Central memory CD8-positive, alpha-beta T cell (primary cell): Measurements from ENCODE around the gene LRRC75A.

Experiments used
- ATAC-seq: fragments of 150-1000 bp; cut with Tn5 transposase; replicated peaks from 2 replicates; pipeline ENCODE4 v1.10.0; 2022; ENCODE audit warnings: mild to moderate bottlenecking, moderate FRiP score, moderate number of reproducible peaks; ENCODE audit not compliant: poor library complexity, severe bottlenecking; ENCODE audit errors: extremely low read depth
- DNase-seq, 2 donors: peaks; one replicate each; pipeline ENCODE4 v3.0.0; 2021; ENCODE audit warnings: low spot score in 2 of 2
- H3K27ac Mint-ChIP-seq: one replicate; pipeline ENCODE4 v1.8.0; 2022; ENCODE audit warnings: low read depth, mild to moderate bottlenecking, moderate library complexity, mixed read lengths
- H3K27me3 Mint-ChIP-seq: one replicate; pipeline ENCODE4 v1.8.0; 2022; ENCODE audit warnings: mixed read lengths
- H3K36me3 Mint-ChIP-seq: one replicate; pipeline ENCODE4 v1.8.0; 2022; ENCODE audit warnings: mild to moderate bottlenecking, moderate library complexity, mixed read lengths; ENCODE audit not compliant: insufficient read depth
- H3K4me1 Mint-ChIP-seq: one replicate; pipeline ENCODE4 v1.8.0; 2022; ENCODE audit warnings: mixed read lengths
- H3K4me3 Mint-ChIP-seq: one replicate; pipeline ENCODE4 v1.8.0; 2022; ENCODE audit warnings: mild to moderate bottlenecking, moderate library complexity, mixed read lengths
- H3K9me3 Mint-ChIP-seq: one replicate; pipeline ENCODE4 v1.8.0; 2022; ENCODE audit warnings: mixed read lengths

LRRC75A gene

GRCh38 chr17:16427020-16427419 is 65.0 kb downstream of the LRRC75A start:
- Mint-ChIP-seq H3K4me3 (no peak overlapping the region), H3K9me3 (no peaks in the 10 kb centered on the region), H3K27ac (no peak overlapping the region), H3K4me1 (peaks cover 10% of the 10 kb centered on the region), H3K27me3 (no peaks in the 10 kb centered on the region), H3K36me3 (peaks cover 51% of the 10 kb centered on the region)
- ATAC-seq (no peak), DNase-seq (no peak)

DNA sequence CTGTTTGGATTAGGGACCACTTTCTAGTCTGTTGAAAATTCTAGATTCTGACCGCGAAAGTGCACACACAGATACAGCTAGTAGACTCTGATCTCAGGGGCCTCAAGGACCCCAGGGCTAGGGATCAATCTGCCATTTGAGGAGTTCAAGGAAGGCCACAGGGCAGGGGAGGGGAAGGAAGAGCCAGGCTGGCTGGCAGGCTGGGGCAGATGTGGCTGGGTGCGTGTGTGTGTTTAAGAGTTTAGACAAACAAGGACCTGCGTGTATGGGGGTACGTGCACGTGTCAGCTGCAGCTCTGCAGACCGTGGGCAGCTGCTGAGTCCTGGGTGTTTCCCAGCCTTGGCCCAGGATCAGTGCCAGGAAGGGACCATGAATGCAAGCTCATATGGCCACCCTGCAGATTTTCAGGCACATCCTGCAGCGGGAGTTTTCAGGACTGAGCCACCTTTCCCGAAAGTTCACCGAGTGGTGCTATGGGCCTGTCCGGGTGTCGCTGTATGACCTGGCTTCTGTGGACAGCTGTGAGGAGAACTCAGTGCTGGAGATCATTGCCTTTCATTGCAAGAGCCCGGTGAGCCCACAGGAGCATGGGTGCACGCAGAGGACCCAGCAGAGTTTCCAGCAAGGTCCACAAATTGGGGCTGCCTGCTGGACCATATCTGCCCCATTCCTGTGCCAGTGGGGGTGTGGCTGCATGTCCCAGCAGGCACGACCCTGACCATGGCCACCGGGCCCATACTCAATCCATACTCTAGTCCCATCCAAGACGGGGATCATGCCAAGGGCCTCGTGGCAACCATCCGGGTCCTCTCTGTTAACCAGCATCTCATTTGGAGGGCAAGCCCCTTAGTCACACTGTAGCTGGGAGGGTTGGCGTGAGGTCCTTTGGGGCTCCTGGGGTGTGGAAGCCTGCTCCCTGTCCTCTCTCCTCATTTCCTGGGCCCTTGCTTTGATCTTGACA is 66.0 kb downstream of the LRRC75A start:
- no peaks in the 10 kb centered on the region for H3K9me3 Mint-ChIP-seq
- no peak overlapping the region for H3K27ac Mint-ChIP-seq
- H3K27me3 Mint-ChIP-seq = no peaks in the 10 kb centered on the region
- ATAC-seq (no peak), DNase-seq (no peak)
- peaks cover 57% of the 10 kb centered on the region for H3K36me3 Mint-ChIP-seq
- H3K4me3 Mint-ChIP-seq = no peak overlapping the region
- peaks cover 12% of the 10 kb centered on the region for H3K4me1 Mint-ChIP-seq

- Mint-ChIP-seq H3K9me3 (no peaks in the 10 kb centered on the region), H3K27me3 (no peaks in the 10 kb centered on the region), H3K4me1 (peaks cover 17% of the 10 kb centered on the region), H3K4me3 (no peak overlapping the region), H3K27ac (no peak overlapping the region), H3K36me3 (peaks cover 56% of the 10 kb centered on the region)
- ATAC-seq = no peak
- DNase-seq = no peak
Measured at GRCh38 chr17:16425202-16425601, 66.8 kb downstream of the LRRC75A start.

DNA sequence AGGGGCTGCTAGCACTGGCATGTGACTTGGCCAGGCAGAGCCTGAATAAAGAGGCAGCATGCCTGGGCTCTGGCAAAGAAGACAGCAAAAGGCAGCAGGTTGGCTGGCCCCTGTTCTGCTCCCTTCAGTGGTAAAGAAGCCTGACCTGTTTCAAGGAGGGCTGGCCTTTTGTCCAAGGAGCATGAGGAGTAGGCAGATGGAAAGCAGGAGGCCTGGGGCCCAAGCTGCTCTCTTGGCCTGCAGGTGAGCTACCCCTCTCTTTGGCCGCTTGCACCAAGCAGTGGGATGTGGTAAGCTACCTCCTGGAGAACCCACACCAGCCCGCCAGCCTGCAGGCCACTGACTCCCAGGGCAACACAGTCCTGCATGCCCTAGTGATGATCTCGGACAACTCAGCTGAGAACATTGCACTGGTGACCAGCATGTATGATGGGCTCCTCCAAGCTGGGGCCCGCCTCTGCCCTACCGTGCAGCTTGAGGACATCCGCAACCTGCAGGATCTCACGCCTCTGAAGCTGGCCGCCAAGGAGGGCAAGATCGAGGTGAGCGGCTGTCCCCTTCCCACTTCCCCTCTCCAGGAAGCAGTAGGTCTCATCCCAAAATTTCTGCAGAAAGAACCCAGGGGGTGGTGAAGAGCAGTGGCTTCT is 68.6 kb downstream of the LRRC75A start:
- DNase-seq (no peak), ATAC-seq (no peak)
- H3K27me3 Mint-ChIP-seq = no peaks in the 10 kb centered on the region
- H3K36me3 Mint-ChIP-seq = peaks cover 60% of the 10 kb centered on the region
- no peaks in the 10 kb centered on the region for H3K9me3 Mint-ChIP-seq
- peaks cover 31% of the 10 kb centered on the region for H3K4me1 Mint-ChIP-seq
- no peak overlapping the region for H3K4me3 Mint-ChIP-seq
- no peak overlapping the region for H3K27ac Mint-ChIP-seq

DNA sequence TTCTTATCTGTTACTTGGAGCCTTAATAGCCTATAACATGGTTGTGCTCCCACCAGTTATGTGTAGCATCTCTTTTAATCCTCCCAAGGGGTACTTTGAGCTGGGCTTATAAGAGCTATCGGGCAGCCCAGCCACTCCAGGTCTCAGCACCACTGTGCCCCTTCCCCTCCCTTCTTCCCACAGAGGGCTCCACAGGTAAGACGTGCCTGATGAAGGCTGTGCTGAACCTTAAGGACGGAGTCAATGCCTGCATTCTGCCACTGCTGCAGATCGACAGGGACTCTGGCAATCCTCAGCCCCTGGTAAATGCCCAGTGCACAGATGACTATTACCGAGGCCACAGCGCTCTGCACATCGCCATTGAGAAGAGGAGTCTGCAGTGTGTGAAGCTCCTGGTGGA is 69.6 kb downstream of the LRRC75A start:
- Mint-ChIP-seq H3K4me1 (peaks cover 37% of the 10 kb centered on the region), H3K9me3 (no peaks in the 10 kb centered on the region), H3K4me3 (no peak overlapping the region), H3K27me3 (no peaks in the 10 kb centered on the region), H3K27ac (no peak overlapping the region), H3K36me3 (peaks cover 67% of the 10 kb centered on the region)
- ATAC-seq (no peak), DNase-seq (no peak)

DNA sequence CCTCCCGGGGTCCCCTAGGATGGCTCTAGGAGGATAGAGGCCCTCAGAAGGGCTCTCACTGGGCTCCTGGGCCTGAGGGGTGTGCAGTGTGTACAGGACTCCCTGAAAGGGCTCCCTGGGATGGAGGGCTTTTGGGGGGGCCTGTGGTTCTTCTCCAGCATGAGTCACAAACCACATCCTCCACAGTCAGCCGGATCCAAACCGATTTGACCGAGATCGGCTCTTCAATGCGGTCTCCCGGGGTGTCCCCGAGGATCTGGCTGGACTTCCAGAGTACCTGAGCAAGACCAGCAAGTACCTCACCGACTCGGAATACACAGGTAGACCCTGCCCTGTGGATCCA is 72.1 kb downstream of the LRRC75A start:
- Mint-ChIP-seq H3K27ac (peak overlapping the region; percentile 89), H3K4me3 (peak overlapping the region; percentile 96), H3K36me3 (peaks cover 71% of the 10 kb centered on the region), H3K4me1 (peaks cover 49% of the 10 kb centered on the region), H3K27me3 (no peaks in the 10 kb centered on the region), H3K9me3 (no peaks in the 10 kb centered on the region)
- DNase-seq (no peak), ATAC-seq (no peak)

- no peaks in the 10 kb centered on the region for H3K27me3 Mint-ChIP-seq
- H3K9me3 Mint-ChIP-seq = no peaks in the 10 kb centered on the region
- ATAC-seq (no peak), DNase-seq (no peak)
- H3K4me3 Mint-ChIP-seq = peak overlapping the region; percentile 96
- peaks cover 55% of the 10 kb centered on the region for H3K4me1 Mint-ChIP-seq
- H3K27ac Mint-ChIP-seq = peak overlapping the region; percentile 80
- H3K36me3 Mint-ChIP-seq = peaks cover 68% of the 10 kb centered on the region
Measured at GRCh38 chr17:16419074-16419928, 72.7 kb downstream of the LRRC75A start.

DNA sequence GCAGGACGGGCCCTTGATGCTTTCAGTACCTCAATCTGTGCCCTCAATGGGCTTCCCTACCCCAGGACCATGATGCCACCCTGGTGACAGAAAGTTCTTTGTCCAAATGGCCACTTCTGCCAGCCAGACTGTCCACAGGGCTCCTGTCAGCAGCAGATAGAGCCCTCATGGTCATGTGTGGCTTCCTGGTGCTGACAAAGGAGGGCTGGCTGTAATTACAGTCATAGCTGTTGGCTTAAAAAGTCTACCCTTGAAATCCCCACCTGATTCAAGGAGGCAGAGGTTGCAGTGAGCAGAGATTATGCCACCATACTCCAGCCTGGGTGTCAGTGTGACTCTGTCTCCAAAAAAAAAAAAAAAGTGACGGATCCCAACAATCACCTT is 73.3 kb downstream of the LRRC75A start:
- Mint-ChIP-seq H3K27me3 (no peaks in the 10 kb centered on the region), H3K4me1 (peaks cover 59% of the 10 kb centered on the region), H3K4me3 (peak overlapping the region; percentile 96), H3K36me3 (peaks cover 63% of the 10 kb centered on the region), H3K27ac (peak overlapping the region; percentile 80), H3K9me3 (no peaks in the 10 kb centered on the region)
- no peak for DNase-seq
- no peak for ATAC-seq

- Mint-ChIP-seq H3K9me3 (no peaks in the 10 kb centered on the region), H3K36me3 (peaks cover 59% of the 10 kb centered on the region), H3K4me3 (peak overlapping the region; percentile 96), H3K27ac (peak overlapping the region; percentile 80), H3K27me3 (no peaks in the 10 kb centered on the region), H3K4me1 (peaks cover 59% of the 10 kb centered on the region)
- ATAC-seq (no peak), DNase-seq (no peak)
Measured at GRCh38 chr17:16417896-16418684, 73.9 kb downstream of the LRRC75A start.

- peaks cover 56% of the 10 kb centered on the region for H3K36me3 Mint-ChIP-seq
Measured at GRCh38 chr17:16417399-16417798, 74.6 kb downstream of the LRRC75A start.

GRCh38 chr17:16415031-16415924 is 76.7 kb downstream of the LRRC75A start, which contains the start of gene TRPV2:
TRPV2 (plus strand) TSS chr17:16415571; CDS start chr17:16417669, 2,098 bp downstream.
- peak; percentile 52 for ATAC-seq
- Mint-ChIP-seq H3K9me3 (no peaks in the 10 kb centered on the region), H3K27me3 (no peaks in the 10 kb centered on the region), H3K27ac (peak within 1 kb of the TSS; percentile 97), H3K4me1 (peaks cover 51% of the 10 kb centered on the region), H3K4me3 (peak within 1 kb of the TSS; percentile 96), H3K36me3 (peaks cover 39% of the 10 kb centered on the region)
- peak in 1 of 2 donors; percentile 30 for DNase-seq

More at GRCh38 chr17:16417399-16417798, 74.6 kb downstream of the LRRC75A start:
- Mint-ChIP-seq H3K9me3 (no peaks in the 10 kb centered on the region), H3K4me3 (peak overlapping the region; percentile 96), H3K4me1 (peaks cover 59% of the 10 kb centered on the region), H3K27me3 (no peaks in the 10 kb centered on the region), H3K27ac (peak overlapping the region; percentile 97)
- DNase-seq = no peak
- no peak for ATAC-seq
